ENCODE data around the gene SPRYD3. TPM values are rescaled to one million over a fixed set of nuclear protein-coding genes. Genes with fewer than 3 reads are reported as not detected.

Gene SPRYD3
- total RNA-seq, 1 experiment from 2014 or later, result 8.2 TPM

GRCh38 chr12:53071591-53072551 is 7.3 kb downstream of the SPRYD3 start:
- TF ChIP-seq, protein P1, sequence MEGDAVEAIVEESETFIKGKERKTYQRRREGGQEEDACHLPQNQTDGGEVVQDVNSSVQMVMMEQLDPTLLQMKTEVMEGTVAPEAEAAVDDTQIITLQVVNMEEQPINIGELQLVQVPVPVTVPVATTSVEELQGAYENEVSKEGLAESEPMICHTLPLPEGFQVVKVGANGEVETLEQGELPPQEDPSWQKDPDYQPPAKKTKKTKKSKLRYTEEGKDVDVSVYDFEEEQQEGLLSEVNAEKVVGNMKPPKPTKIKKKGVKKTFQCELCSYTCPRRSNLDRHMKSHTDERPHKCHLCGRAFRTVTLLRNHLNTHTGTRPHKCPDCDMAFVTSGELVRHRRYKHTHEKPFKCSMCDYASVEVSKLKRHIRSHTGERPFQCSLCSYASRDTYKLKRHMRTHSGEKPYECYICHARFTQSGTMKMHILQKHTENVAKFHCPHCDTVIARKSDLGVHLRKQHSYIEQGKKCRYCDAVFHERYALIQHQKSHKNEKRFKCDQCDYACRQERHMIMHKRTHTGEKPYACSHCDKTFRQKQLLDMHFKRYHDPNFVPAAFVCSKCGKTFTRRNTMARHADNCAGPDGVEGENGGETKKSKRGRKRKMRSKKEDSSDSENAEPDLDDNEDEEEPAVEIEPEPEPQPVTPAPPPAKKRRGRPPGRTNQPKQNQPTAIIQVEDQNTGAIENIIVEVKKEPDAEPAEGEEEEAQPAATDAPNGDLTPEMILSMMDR (IDR thresholded peaks at IDR 0.05; ENCODE audit: insufficient read depth in 1 of 2, low read depth in 1 of 2, low read length in 1 of 2, severe bottlenecking in 1 of 2, unreplicated experiment in 1 of 2), result no peak
- CTCF ChIA-PET, result interaction anchor here (0.6 to 0.7 kb wide), 2 partner anchors 27 to 46 kb away, joined by 3 read pairs; no protein-coding TSS in a partner anchor
- H3K27me3 Mint-ChIP-seq (ENCODE audit: insufficient read depth, unreplicated experiment), result no peaks in the 10 kb centered on the region
- no peak for DNase-seq
- no TSS peak for BruUV-seq (replicated peaks)
- no peak overlapping the region for H3K27ac Mint-ChIP-seq (ENCODE audit: unreplicated experiment)
- Histone ChIP-seq H3K36me3 (ENCODE audit: control insufficient read depth, insufficient read depth, low read length) (no peaks in the 10 kb centered on the region; the same call in 1 of the 2 replicates), H3K4me1 (no peaks in the 10 kb centered on the region), H3K27me3 (replicated peaks; ENCODE audit: control insufficient read depth, insufficient read depth, low read length) (no peaks in the 10 kb centered on the region), H3K9me3 (no peaks in the 10 kb centered on the region), H3K4me3 (ENCODE audit: low read depth, low read length) (no peak overlapping the region)
- POLR2A ChIA-PET, result interaction anchor here (0.6 kb wide), 1 partner anchor 111 kb away, joined by 3 read pairs; no protein-coding TSS in a partner anchor
- intact Hi-C loops (cut with micrococcal nuclease; ENCODE audit: unreplicated experiment), result no loop called here
- no peaks in the 10 kb centered on the region for H3K9me3 Mint-ChIP-seq (ENCODE audit: unreplicated experiment)
- H3K4me3 Mint-ChIP-seq (ENCODE audit: unreplicated experiment), result no peak overlapping the region
- H3K36me3 Mint-ChIP-seq (ENCODE audit: insufficient read depth, unreplicated experiment), result no peaks in the 10 kb centered on the region
- peaks cover 8% of the 10 kb centered on the region for H3K4me1 Mint-ChIP-seq (ENCODE audit: low read depth, unreplicated experiment)

GRCh38 chr12:53070877-53071492 is 8.2 kb downstream of the SPRYD3 start:
- Histone ChIP-seq H3K4me1 (peaks cover 6% of the 10 kb centered on the region), H3K36me3 (ENCODE audit: control insufficient read depth, insufficient read depth, low read length) (no peaks in the 10 kb centered on the region; the same call in 1 of the 2 replicates), H3K4me3 (ENCODE audit: low read depth, low read length) (no peak overlapping the region), H3K27me3 (replicated peaks; ENCODE audit: control insufficient read depth, insufficient read depth, low read length) (no peaks in the 10 kb centered on the region), H3K9me3 (no peaks in the 10 kb centered on the region)
- ChIA-PET CTCF (interaction anchor here (0.6 to 0.7 kb wide), 2 partner anchors 28 to 227 kb away, joined by 3 to 4 read pairs; no protein-coding TSS in a partner anchor), POLR2A (interaction anchor here (0.6 kb wide), 2 partner anchors 27 to 112 kb away, joined by 3 read pairs; partner anchors contain the start of gene IGFBP6)
- TF ChIP-seq, protein P1 (IDR thresholded peaks at IDR 0.05; ENCODE audit: insufficient read depth in 1 of 2, low read depth in 1 of 2, low read length in 1 of 2, severe bottlenecking in 1 of 2, unreplicated experiment in 1 of 2), result no peak
- BruUV-seq (replicated peaks), result no TSS peak
- Mint-ChIP-seq H3K36me3 (ENCODE audit: insufficient read depth, unreplicated experiment) (no peaks in the 10 kb centered on the region), H3K4me1 (ENCODE audit: low read depth, unreplicated experiment) (peaks cover 13% of the 10 kb centered on the region), H3K27ac (ENCODE audit: unreplicated experiment) (no peak overlapping the region), H3K4me3 (ENCODE audit: unreplicated experiment) (no peak overlapping the region), H3K9me3 (ENCODE audit: unreplicated experiment) (no peaks in the 10 kb centered on the region), H3K27me3 (ENCODE audit: insufficient read depth, unreplicated experiment) (no peaks in the 10 kb centered on the region)
- intact Hi-C loops (cut with micrococcal nuclease; ENCODE audit: unreplicated experiment), result no loop called here
- DNase-seq, result no peak

All from Caco-2 (cell line).